Thyroid gland (tissue), 4 donors: ENCODE results near the gene AKT1S1.

ENCODE experiments used
- CTCF ChIP-seq, 6 experiments: fragments of 200-600 bp in 3 of 6; fragments of 450-650 bp in 3 of 6; sonication (generic) in 3 of 6; IDR thresholded peaks; one replicate each; pipeline ENCODE4 v1.5.1; 2016 to 2019; ENCODE audit warnings: antibody characterized with exemption in 6 of 6, mild to moderate bottlenecking in 2 of 6, inconsistent platforms in 1 of 6, moderate library complexity in 1 of 6
- POLR2A ChIP-seq, 2 donors: fragments of 450-650 bp; IDR thresholded peaks; one replicate each; pipeline ENCODE4 v1.6.1; 2017; ENCODE audit warnings: antibody characterized with exemption in 2 of 2, mild to moderate bottlenecking in 2 of 2, moderate library complexity in 1 of 2

GRCh38 chr19:49883094-49883493 lies 5.9 kb upstream of the AKT1S1 start:
- TF ChIP-seq CTCF (IDR thresholded peaks at IDR 0.05) (no peak), POLR2A (IDR thresholded peaks at IDR 0.05) (no peak)
